ENCODE data around the gene CCNL1.

CCNL1 gene

GRCh38 chr3:157104928-157105652 lies 54.9 kb downstream of the CCNL1 start:
- H3K36me3 ChIP-seq (ENCODE audit: insufficient read depth, low read length): no peaks in the 10 kb centered on the region
- no peaks in the 10 kb centered on the region for H4K20me1 ChIP-seq (ENCODE audit: insufficient read depth, low read length)
- TF ChIP-seq CTCF (IDR thresholded peaks at IDR 0.05; ENCODE audit: low read length): no peak
- H3K79me2 ChIP-seq (ENCODE audit: insufficient read depth, low read length): no peaks in the 10 kb centered on the region
- peak overlapping the region; percentile 83 for H3K27ac ChIP-seq (ENCODE audit: low read depth, low read length, poor library complexity, severe bottlenecking)
- H3K4me3 ChIP-seq (ENCODE audit: low read depth, low read length, poor library complexity, severe bottlenecking): peak overlapping the region; percentile 38
- peaks cover 38% of the 10 kb centered on the region for H3K4me1 ChIP-seq (ENCODE audit: insufficient read depth, low read length, severe bottlenecking)
- H3K9me3 ChIP-seq (ENCODE audit: low read length): no peaks in the 10 kb centered on the region
- H2AFZ ChIP-seq (ENCODE audit: low read length): peak overlapping the region; percentile 77
- H3K27me3 ChIP-seq (ENCODE audit: insufficient read depth, low read length): no peaks in the 10 kb centered on the region
- no peaks in the 10 kb centered on the region for H3F3A ChIP-seq (ENCODE audit: insufficient read depth, low read length)
- no peaks in the 10 kb centered on the region for H3K9me2 ChIP-seq (ENCODE audit: low read depth, low read length)
- H3K9ac ChIP-seq (ENCODE audit: low read length): peak overlapping the region; percentile 56
- peak overlapping the region; percentile 66 for H3K4me2 ChIP-seq (ENCODE audit: low read length)

- peaks cover 43% of the 10 kb centered on the region for H3K4me1 ChIP-seq (ENCODE audit: insufficient read depth, low read length, severe bottlenecking)
- no peaks in the 10 kb centered on the region for H3F3A ChIP-seq (ENCODE audit: insufficient read depth, low read length)
- peak overlapping the region; percentile 83 for H3K27ac ChIP-seq (ENCODE audit: low read depth, low read length, poor library complexity, severe bottlenecking)
- H3K9me3 ChIP-seq (ENCODE audit: low read length): no peaks in the 10 kb centered on the region
- H3K36me3 ChIP-seq (ENCODE audit: insufficient read depth, low read length): no peaks in the 10 kb centered on the region
- H3K4me3 ChIP-seq (ENCODE audit: low read depth, low read length, poor library complexity, severe bottlenecking): peak overlapping the region; percentile 38
- H3K9me2 ChIP-seq (ENCODE audit: low read depth, low read length): no peaks in the 10 kb centered on the region
- H2AFZ ChIP-seq (ENCODE audit: low read length): peak overlapping the region; percentile 7; the same call in 1 of the 2 replicates
- H3K27me3 ChIP-seq (ENCODE audit: insufficient read depth, low read length): no peaks in the 10 kb centered on the region
- H3K4me2 ChIP-seq (ENCODE audit: low read length): peak overlapping the region; percentile 66
- H3K79me2 ChIP-seq (ENCODE audit: insufficient read depth, low read length): no peaks in the 10 kb centered on the region
- no peaks in the 10 kb centered on the region for H4K20me1 ChIP-seq (ENCODE audit: insufficient read depth, low read length)
- H3K9ac ChIP-seq (ENCODE audit: low read length): peak overlapping the region; percentile 56
- no peak for TF ChIP-seq CTCF (IDR thresholded peaks at IDR 0.05; ENCODE audit: low read length)
- no peak for TF ChIP-seq EZH2 (IDR thresholded peaks at IDR 0.05; ENCODE audit: borderline replicate concordance, low read length)
Measured at GRCh38 chr3:157104521-157104920, 55.4 kb downstream of the CCNL1 start.

GRCh38 chr3:157103860-157104259 lies 56.1 kb downstream of the CCNL1 start:
- H3K4me2 ChIP-seq (ENCODE audit: low read length): peak overlapping the region; percentile 66
- no peak overlapping the region for H3K4me3 ChIP-seq (ENCODE audit: low read depth, low read length, poor library complexity, severe bottlenecking)
- TF ChIP-seq EZH2 (IDR thresholded peaks at IDR 0.05; ENCODE audit: borderline replicate concordance, low read length) (no peak), CTCF (IDR thresholded peaks at IDR 0.05; ENCODE audit: low read length) (no peak)
- H3K4me1 ChIP-seq (ENCODE audit: insufficient read depth, low read length, severe bottlenecking): peaks cover 50% of the 10 kb centered on the region
- H3K27me3 ChIP-seq (ENCODE audit: insufficient read depth, low read length): no peaks in the 10 kb centered on the region
- no peaks in the 10 kb centered on the region for H3K9me3 ChIP-seq (ENCODE audit: low read length)
- H3F3A ChIP-seq (ENCODE audit: insufficient read depth, low read length): no peaks in the 10 kb centered on the region
- H2AFZ ChIP-seq (ENCODE audit: low read length): 0 out of 2 replicates have a peak overlapping the region, but pooled peaks have one; percentile 1
- peak overlapping the region; percentile 56; the same call in 1 of the 2 replicates for H3K9ac ChIP-seq (ENCODE audit: low read length)
- H3K36me3 ChIP-seq (ENCODE audit: insufficient read depth, low read length): no peaks in the 10 kb centered on the region
- no peaks in the 10 kb centered on the region for H3K79me2 ChIP-seq (ENCODE audit: insufficient read depth, low read length)
- no peaks in the 10 kb centered on the region for H3K9me2 ChIP-seq (ENCODE audit: low read depth, low read length)
- no peaks in the 10 kb centered on the region for H4K20me1 ChIP-seq (ENCODE audit: insufficient read depth, low read length)
- H3K27ac ChIP-seq (ENCODE audit: low read depth, low read length, poor library complexity, severe bottlenecking): peak overlapping the region; percentile 83
